ENCODE results near the gene DMAP1.

Gene DMAP1

DNA sequence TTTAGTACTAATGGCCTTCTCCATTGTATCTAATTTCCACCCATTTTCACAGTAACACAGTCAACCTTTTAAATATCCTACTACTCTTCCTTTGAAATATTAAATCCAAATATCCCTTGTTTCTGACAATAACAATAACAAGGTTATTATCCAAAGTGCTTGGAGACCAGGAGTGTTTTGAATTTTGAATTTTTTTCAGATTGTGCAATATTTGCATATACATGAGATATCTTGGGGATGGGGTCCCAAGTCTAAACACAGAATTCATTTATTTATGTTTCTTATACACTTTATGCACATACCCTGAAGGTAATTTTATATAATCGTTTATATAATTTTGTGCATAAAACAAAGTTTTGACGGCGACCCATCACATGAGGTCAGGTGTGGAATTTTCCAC is 17.5 kb downstream of the DMAP1 start:
- Histone ChIP-seq H3K4me3 (ENCODE audit: low read length) (no peak overlapping the region), H3K9me3 (replicated peaks; ENCODE audit: low read length) (no peaks in the 10 kb centered on the region), H3K4me2 (ENCODE audit: low read length) (no peak overlapping the region), H3K4me1 (ENCODE audit: control insufficient read depth, insufficient read depth, low read length) (no peaks in the 10 kb centered on the region), H3K36me3 (ENCODE audit: insufficient read depth, low read length) (peaks cover 8% of the 10 kb centered on the region), H3K27me3 (ENCODE audit: control insufficient read depth, insufficient read depth, low read length) (no peaks in the 10 kb centered on the region), H3K9ac (ENCODE audit: low read depth, low read length) (no peak overlapping the region)

- Histone ChIP-seq H3K4me2 (ENCODE audit: low read length) (no peak overlapping the region), H3K36me3 (ENCODE audit: insufficient read depth, low read length) (peaks cover 8% of the 10 kb centered on the region), H3K4me1 (ENCODE audit: control insufficient read depth, insufficient read depth, low read length) (peaks cover 9% of the 10 kb centered on the region), H3K9me3 (replicated peaks; ENCODE audit: low read length) (no peaks in the 10 kb centered on the region), H3K4me3 (ENCODE audit: low read length) (no peak overlapping the region), H3K27me3 (ENCODE audit: control insufficient read depth, insufficient read depth, low read length) (no peaks in the 10 kb centered on the region), H3K9ac (ENCODE audit: low read depth, low read length) (no peak overlapping the region)
These were observed 20.3 kb downstream of the DMAP1 start for GRCh38 chr1:44233593-44233992.

- Histone ChIP-seq H3K36me3 (ENCODE audit: insufficient read depth, low read length) (peaks cover 8% of the 10 kb centered on the region), H3K4me1 (ENCODE audit: control insufficient read depth, insufficient read depth, low read length) (peaks cover 28% of the 10 kb centered on the region), H3K4me2 (ENCODE audit: low read length) (no peak overlapping the region)
These were observed 22.5 kb downstream of the DMAP1 start for GRCh38 chr1:44235808-44236207.

DNA sequence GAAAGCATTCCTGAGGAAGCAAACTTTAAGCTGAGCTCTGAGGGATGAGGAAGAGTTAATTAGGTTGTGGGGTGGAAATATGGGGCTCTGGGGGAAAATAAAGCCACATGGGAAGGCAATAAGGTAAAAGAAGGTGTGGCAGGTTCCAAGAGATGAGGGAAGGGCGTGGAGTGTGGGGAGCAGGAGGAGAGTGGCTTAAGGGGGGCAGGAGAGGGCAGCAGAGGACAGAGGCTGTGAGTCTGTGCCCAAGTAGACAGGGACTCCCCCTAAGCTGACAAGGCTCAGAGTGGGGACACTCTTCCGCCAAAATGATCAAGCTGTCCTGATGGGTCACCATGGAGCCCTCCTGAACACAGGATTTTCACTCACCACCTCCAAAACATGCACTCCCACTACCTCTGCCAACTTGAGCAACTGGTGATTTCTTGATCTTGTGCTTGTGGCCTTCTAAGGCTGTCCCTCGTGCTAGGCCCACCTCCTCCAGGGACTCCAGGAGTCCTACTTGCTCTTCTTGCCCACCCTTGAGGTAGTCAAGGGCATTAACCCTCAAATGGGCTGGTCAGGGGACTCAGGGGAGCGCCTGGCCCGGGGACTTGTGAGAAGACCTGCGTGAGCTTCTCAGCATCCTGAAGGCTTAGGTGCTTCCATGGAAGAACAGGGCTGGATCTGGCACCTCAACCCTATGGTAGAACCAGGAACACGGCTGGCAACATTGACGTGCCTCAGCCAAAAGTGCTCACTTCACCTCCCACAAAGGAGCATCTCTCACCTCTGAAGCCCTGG is 23.4 kb downstream of the DMAP1 start:
- Histone ChIP-seq H3K4me1 (ENCODE audit: control insufficient read depth, insufficient read depth, low read length) (peaks cover 28% of the 10 kb centered on the region), H3K27me3 (ENCODE audit: control insufficient read depth, insufficient read depth, low read length) (no peaks in the 10 kb centered on the region), H3K4me2 (ENCODE audit: low read length) (no peak overlapping the region), H3K9ac (ENCODE audit: low read depth, low read length) (no peak overlapping the region), H3K4me3 (ENCODE audit: low read length) (no peak overlapping the region), H3K9me3 (replicated peaks; ENCODE audit: low read length) (no peaks in the 10 kb centered on the region), H3K36me3 (ENCODE audit: insufficient read depth, low read length) (peaks cover 3% of the 10 kb centered on the region)

More at GRCh38 chr1:44235808-44236207, 22.5 kb downstream of the DMAP1 start:
- no peak overlapping the region for H3K9ac ChIP-seq (ENCODE audit: low read depth, low read length)
- H3K27me3 ChIP-seq (ENCODE audit: control insufficient read depth, insufficient read depth, low read length): no peaks in the 10 kb centered on the region
- H3K4me3 ChIP-seq (ENCODE audit: low read length): no peak overlapping the region
- no peaks in the 10 kb centered on the region for H3K9me3 ChIP-seq (replicated peaks; ENCODE audit: low read length)

- H3K36me3 ChIP-seq (ENCODE audit: insufficient read depth, low read length): no peaks in the 10 kb centered on the region
These were observed 24.6 kb downstream of the DMAP1 start for GRCh38 chr1:44237721-44238457.

GRCh38 chr1:44238660-44239059 is 25.4 kb downstream of the DMAP1 start:
- Histone ChIP-seq H3K4me1 (ENCODE audit: control insufficient read depth, insufficient read depth, low read length) (peaks cover 28% of the 10 kb centered on the region), H3K9ac (ENCODE audit: low read depth, low read length) (no peak overlapping the region), H3K27me3 (ENCODE audit: control insufficient read depth, insufficient read depth, low read length) (no peaks in the 10 kb centered on the region)

More at GRCh38 chr1:44237721-44238457, 24.6 kb downstream of the DMAP1 start:
- Histone ChIP-seq H3K9ac (ENCODE audit: low read depth, low read length) (peak overlapping the region; percentile 20), H3K27me3 (ENCODE audit: control insufficient read depth, insufficient read depth, low read length) (no peaks in the 10 kb centered on the region), H3K4me1 (ENCODE audit: control insufficient read depth, insufficient read depth, low read length) (peaks cover 28% of the 10 kb centered on the region), H3K4me3 (ENCODE audit: low read length) (no peak overlapping the region), H3K9me3 (replicated peaks; ENCODE audit: low read length) (no peaks in the 10 kb centered on the region), H3K4me2 (ENCODE audit: low read length) (peak overlapping the region; percentile 64)

DNA sequence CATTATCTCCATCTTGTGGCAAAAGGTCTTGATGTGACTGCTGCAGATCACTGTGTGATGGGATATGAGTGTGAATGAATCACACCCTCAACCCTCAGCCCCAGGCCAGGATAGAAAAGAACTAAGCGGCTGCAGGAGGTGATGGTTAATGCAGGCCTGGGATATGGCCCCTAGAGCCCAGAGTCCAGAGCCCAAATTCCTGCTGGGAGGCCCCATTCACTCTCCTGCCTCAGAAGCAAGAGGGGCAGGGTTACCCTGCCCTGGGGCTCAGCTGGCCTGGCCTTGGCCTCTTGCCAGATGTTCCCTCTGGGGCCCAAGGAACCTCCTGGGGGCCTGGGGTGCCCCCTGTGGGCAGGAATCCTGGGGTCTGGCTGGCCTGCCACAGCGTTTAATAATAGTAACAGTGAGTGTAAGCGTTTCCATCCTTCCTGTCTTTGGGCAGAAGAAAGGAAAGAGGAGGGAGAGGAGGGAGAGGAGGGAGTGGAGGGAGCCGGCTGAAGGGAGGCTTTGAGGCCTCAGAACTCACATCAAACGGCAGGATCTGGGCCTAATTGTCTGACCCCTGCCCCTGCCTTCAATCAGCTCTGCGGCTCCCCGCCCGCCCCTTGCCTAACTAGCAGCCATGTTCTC is 26.2 kb downstream of the DMAP1 start:
- Histone ChIP-seq H3K9ac (ENCODE audit: low read depth, low read length) (peak overlapping the region; percentile 20), H3K4me1 (ENCODE audit: control insufficient read depth, insufficient read depth, low read length) (peaks cover 28% of the 10 kb centered on the region), H3K4me2 (ENCODE audit: low read length) (no peak overlapping the region), H3K9me3 (replicated peaks; ENCODE audit: low read length) (no peaks in the 10 kb centered on the region), H3K4me3 (ENCODE audit: low read length) (no peak overlapping the region), H3K27me3 (ENCODE audit: control insufficient read depth, insufficient read depth, low read length) (no peaks in the 10 kb centered on the region), H3K36me3 (ENCODE audit: insufficient read depth, low read length) (peaks cover 2% of the 10 kb centered on the region)

More at GRCh38 chr1:44238660-44239059, 25.4 kb downstream of the DMAP1 start:
- Histone ChIP-seq H3K9me3 (replicated peaks; ENCODE audit: low read length) (no peaks in the 10 kb centered on the region), H3K4me3 (ENCODE audit: low read length) (no peak overlapping the region), H3K4me2 (ENCODE audit: low read length) (no peak overlapping the region), H3K36me3 (ENCODE audit: insufficient read depth, low read length) (no peaks in the 10 kb centered on the region)

DNA sequence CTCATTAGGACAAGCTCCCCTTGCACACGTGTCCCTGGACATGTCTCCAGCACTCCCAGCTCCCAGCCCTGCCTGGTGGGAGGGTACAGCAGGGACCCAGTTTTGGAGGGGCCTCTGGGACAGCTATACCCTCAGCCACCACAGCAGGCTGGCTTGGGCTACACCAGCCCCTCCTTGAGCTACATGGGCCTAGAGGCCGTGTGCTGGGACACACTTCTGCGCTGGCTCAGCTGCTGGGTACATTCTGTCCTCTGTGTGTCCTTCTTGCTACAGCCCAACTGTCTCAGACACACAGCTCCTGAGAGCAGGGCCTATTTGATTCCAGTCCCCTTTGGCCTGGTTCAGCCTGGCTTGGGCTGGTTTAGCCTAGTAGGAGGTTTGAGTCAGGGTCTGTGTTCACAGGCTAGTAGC is 26.7 kb downstream of the DMAP1 start:
- peak overlapping the region; percentile 20 for H3K9ac ChIP-seq (ENCODE audit: low read depth, low read length)
- H3K4me2 ChIP-seq (ENCODE audit: low read length): no peak overlapping the region
- no peak overlapping the region for H3K4me3 ChIP-seq (ENCODE audit: low read length)
- peaks cover 3% of the 10 kb centered on the region for H3K36me3 ChIP-seq (ENCODE audit: insufficient read depth, low read length)
- H3K9me3 ChIP-seq (replicated peaks; ENCODE audit: low read length): no peaks in the 10 kb centered on the region
- peaks cover 28% of the 10 kb centered on the region for H3K4me1 ChIP-seq (ENCODE audit: control insufficient read depth, insufficient read depth, low read length)
- no peaks in the 10 kb centered on the region for H3K27me3 ChIP-seq (ENCODE audit: control insufficient read depth, insufficient read depth, low read length)

DNA sequence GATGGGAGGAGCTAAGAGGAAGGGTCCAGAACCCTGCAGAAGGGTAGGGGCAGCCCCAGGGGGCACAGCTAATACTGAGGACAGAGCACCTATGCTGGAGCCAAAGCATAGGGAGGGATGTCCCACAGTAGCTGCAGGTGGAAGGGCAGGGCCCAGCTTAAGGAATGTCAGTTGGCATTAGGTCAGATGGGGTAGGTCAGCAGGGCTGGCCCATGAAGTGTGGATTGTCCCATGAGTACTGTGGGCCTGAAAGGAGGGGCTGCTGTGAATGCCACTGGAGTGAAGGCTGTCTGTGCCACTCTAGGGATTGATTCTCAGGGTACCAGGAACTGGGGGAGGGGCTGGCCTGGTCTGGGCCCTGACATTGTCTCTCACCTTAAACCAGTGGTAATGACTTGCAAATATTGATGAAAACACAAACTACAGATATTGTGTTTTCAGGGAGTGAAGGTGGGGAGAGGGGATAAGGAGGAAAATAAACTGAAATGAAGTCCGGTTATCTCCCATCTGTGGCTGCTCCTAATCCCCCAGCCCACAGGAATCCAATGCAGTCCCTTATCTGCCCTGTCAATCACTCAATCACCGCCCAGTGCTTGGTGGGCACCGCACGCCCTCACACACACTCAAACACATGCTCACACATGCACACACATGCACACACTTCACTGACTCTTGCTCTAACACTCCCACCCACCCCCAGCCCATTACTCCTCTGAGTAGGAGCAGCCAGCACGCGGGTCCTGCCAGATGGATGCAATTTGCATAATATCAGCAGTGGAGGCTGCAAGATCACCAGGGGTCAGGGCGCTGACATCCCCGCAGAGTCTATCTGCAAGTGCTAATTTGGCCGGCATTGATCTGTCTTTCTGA is 27.8 kb downstream of the DMAP1 start:
- H3K9me3 ChIP-seq (replicated peaks; ENCODE audit: low read length): no peaks in the 10 kb centered on the region
- no peak overlapping the region for H3K4me2 ChIP-seq (ENCODE audit: low read length)
- H3K9ac ChIP-seq (ENCODE audit: low read depth, low read length): no peak overlapping the region
- no peaks in the 10 kb centered on the region for H3K27me3 ChIP-seq (ENCODE audit: control insufficient read depth, insufficient read depth, low read length)
- H3K36me3 ChIP-seq (ENCODE audit: insufficient read depth, low read length): peaks cover 3% of the 10 kb centered on the region
- no peak overlapping the region for H3K4me3 ChIP-seq (ENCODE audit: low read length)
- H3K4me1 ChIP-seq (ENCODE audit: control insufficient read depth, insufficient read depth, low read length): peaks cover 28% of the 10 kb centered on the region

- H3K9ac ChIP-seq (ENCODE audit: low read depth, low read length): no peak overlapping the region
- H3K27me3 ChIP-seq (ENCODE audit: control insufficient read depth, insufficient read depth, low read length): no peaks in the 10 kb centered on the region
- H3K4me2 ChIP-seq (ENCODE audit: low read length): no peak overlapping the region
- no peak overlapping the region for H3K4me3 ChIP-seq (ENCODE audit: low read length)
- H3K4me1 ChIP-seq (ENCODE audit: control insufficient read depth, insufficient read depth, low read length): peaks cover 25% of the 10 kb centered on the region
- peaks cover 9% of the 10 kb centered on the region for H3K36me3 ChIP-seq (ENCODE audit: insufficient read depth, low read length)
- H3K9me3 ChIP-seq (replicated peaks; ENCODE audit: low read length): no peaks in the 10 kb centered on the region
These were observed 29.5 kb downstream of the DMAP1 start for GRCh38 chr1:44242746-44243145.
